ENCODE data around the gene CR2.

CR2 gene

GRCh38 chr1:207454046-207454964 is at the start of gene CR2:
Gene CR2, plus strand, starts transcription at chr1:207454328. Its CDS starts 91 bp downstream, at chr1:207454419.
- H3K4me1 Mint-ChIP-seq (ENCODE audit: low read depth): peaks cover 14% of the 10 kb centered on the region

GRCh38 chr1:207404849-207405525 is 49.1 kb upstream of the CR2 start:
- Mint-ChIP-seq H3K9me3 (ENCODE audit: low read depth) (no peaks in the 10 kb centered on the region), H3K27me3 (no peaks in the 10 kb centered on the region), H3K4me3 (no peak overlapping the region), H3K4me1 (ENCODE audit: low read depth) (peaks cover 5% of the 10 kb centered on the region), H3K36me3 (no peaks in the 10 kb centered on the region), H3K27ac (no peak overlapping the region)

More at GRCh38 chr1:207454046-207454964, at the start of gene CR2:
- Mint-ChIP-seq H3K36me3 (no peaks in the 10 kb centered on the region), H3K27me3 (peaks cover 13% of the 10 kb centered on the region), H3K9me3 (ENCODE audit: low read depth) (no peaks in the 10 kb centered on the region), H3K4me3 (peak within 1 kb of the TSS; percentile 80), H3K27ac (peak within 1 kb of the TSS; percentile 41)

DNA sequence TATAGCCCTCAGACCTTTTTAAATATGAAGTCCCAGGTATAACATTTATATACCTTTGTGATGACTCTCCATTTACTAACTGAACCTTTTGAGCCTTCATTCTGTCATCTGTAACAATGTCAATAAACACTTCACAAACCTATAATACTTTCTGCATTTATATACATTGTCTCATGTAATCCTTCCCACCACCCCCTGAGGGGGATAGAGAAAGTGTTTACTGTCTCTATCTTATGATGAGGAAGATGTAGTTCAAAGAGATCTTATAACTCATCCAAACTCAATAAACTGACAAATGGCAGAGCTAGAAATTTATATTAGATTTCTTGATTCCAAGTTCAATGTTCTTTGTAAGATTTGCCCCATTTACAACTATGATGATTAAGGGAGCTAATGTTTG is 48.3 kb upstream of the CR2 start:
- Mint-ChIP-seq H3K27me3 (no peaks in the 10 kb centered on the region), H3K36me3 (peaks cover 2% of the 10 kb centered on the region), H3K9me3 (ENCODE audit: low read depth) (no peaks in the 10 kb centered on the region), H3K27ac (no peak overlapping the region), H3K4me3 (no peak overlapping the region), H3K4me1 (ENCODE audit: low read depth) (peaks cover 5% of the 10 kb centered on the region)

DNA sequence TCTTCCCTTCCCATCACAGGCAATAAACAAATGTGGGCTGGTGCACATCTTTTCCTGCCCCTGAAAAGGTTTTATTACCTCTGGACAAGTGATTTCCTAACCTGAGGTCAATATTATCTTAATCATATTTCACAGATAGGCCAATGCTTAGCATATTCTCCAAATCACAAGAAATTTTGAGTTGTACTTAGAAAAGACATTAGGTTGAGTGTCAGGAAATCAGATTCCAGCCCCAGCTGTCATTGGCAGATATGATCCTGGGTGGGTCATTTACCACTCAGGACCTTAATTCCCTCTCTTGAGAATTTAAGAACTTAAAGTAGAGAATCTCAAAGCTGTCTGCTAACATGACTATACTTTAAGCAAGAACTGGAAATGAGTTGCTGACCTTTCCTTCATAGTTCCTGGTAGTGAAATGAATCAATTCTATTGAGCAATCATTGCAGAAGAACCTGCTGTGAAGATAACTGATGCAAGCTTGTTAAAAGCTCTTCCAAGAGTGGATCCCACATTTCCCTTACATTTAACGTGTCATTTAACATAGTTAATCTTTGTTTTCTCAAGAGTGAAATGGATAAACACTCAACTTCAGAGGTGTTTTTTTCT is 46.4 kb upstream of the CR2 start:
- Mint-ChIP-seq H3K9me3 (ENCODE audit: low read depth) (no peaks in the 10 kb centered on the region), H3K4me1 (ENCODE audit: low read depth) (peaks cover 16% of the 10 kb centered on the region), H3K27me3 (no peaks in the 10 kb centered on the region), H3K4me3 (no peak overlapping the region), H3K27ac (no peak overlapping the region), H3K36me3 (peaks cover 4% of the 10 kb centered on the region)

DNA sequence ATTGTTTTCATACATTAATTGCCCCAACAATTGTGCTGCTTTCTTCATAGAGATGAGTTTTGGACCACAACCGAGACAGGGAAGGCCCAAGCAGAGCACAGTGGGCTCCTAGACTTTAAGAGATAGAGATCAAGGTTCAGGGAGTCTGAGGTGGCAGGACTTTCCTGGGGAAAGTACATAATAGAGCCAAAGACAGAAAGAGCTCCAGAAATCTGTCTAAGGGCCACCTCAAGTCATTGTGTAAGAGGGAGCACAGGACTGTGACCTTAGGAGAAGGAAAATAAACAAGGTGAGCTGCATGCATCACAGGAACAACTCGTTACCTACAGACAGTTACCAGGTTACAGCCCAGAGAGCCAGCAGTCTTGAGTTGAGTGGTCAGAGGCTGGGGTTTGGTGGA is 41.3 kb upstream of the CR2 start:
- H3K27me3 Mint-ChIP-seq: no peaks in the 10 kb centered on the region
- H3K4me1 Mint-ChIP-seq (ENCODE audit: low read depth): peaks cover 31% of the 10 kb centered on the region
- peak overlapping the region; percentile 57 for H3K4me3 Mint-ChIP-seq
- H3K27ac Mint-ChIP-seq: peak overlapping the region; percentile 91
- peaks cover 4% of the 10 kb centered on the region for H3K36me3 Mint-ChIP-seq
- H3K9me3 Mint-ChIP-seq (ENCODE audit: low read depth): no peaks in the 10 kb centered on the region

- peak overlapping the region; percentile 35 for H3K4me3 Mint-ChIP-seq
- H3K9me3 Mint-ChIP-seq (ENCODE audit: low read depth): peaks cover 2% of the 10 kb centered on the region
- H3K27me3 Mint-ChIP-seq: no peaks in the 10 kb centered on the region
Observed at GRCh38 chr1:207414606-207415108, 39.5 kb upstream of the CR2 start.

DNA sequence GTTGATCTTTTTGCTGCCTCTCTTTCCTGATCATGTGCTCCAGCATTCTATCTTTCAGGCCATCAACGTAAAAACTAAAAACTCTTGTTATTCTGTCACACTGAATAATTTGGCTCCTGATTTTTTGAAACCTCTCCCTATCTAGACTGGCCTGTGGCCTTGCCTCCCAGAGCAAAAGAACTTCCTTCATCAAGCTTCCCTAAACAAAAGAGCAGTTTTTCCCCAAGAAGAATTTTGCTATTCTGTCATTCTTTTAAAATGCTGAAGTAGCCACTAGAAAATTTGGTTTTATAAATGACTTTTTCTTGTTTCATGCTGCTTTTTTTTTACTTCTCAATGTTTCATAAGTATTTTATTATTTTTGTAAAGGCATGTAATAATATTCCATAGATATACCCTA is 37.1 kb upstream of the CR2 start:
- Mint-ChIP-seq H3K36me3 (peaks cover 5% of the 10 kb centered on the region), H3K4me1 (ENCODE audit: low read depth) (peaks cover 26% of the 10 kb centered on the region), H3K27me3 (no peaks in the 10 kb centered on the region), H3K27ac (no peak overlapping the region), H3K9me3 (ENCODE audit: low read depth) (peaks cover 9% of the 10 kb centered on the region), H3K4me3 (no peak overlapping the region)

More at GRCh38 chr1:207414606-207415108, 39.5 kb upstream of the CR2 start:
- peaks cover 31% of the 10 kb centered on the region for H3K4me1 Mint-ChIP-seq (ENCODE audit: low read depth)
- H3K27ac Mint-ChIP-seq: peak overlapping the region; percentile 84
- H3K36me3 Mint-ChIP-seq: peaks cover 4% of the 10 kb centered on the region

DNA sequence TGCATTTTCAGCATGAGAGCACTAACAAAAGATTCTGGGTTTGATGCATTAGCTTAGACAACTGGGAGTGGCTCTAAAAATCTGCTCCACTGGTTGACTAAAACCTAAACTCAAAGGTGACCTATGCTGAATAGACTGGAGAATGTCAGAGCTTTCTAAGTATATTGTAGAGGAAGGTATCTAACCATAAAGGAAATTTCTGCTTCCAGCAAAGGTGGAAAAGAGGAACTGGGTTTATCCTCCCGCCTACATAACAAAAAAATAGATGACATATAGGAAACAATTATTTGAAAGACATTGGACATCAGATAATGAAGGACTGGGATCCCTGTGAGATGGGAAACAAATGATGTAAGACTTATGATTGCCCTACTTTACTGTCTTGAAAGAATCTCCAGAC is 35.8 kb upstream of the CR2 start:
- Mint-ChIP-seq H3K27ac (no peak overlapping the region), H3K9me3 (ENCODE audit: low read depth) (peaks cover 9% of the 10 kb centered on the region), H3K4me1 (ENCODE audit: low read depth) (peaks cover 14% of the 10 kb centered on the region), H3K4me3 (no peak overlapping the region), H3K27me3 (no peaks in the 10 kb centered on the region), H3K36me3 (peaks cover 5% of the 10 kb centered on the region)

- H3K36me3 Mint-ChIP-seq: peaks cover 5% of the 10 kb centered on the region
- no peaks in the 10 kb centered on the region for H3K27me3 Mint-ChIP-seq
- H3K9me3 Mint-ChIP-seq (ENCODE audit: low read depth): peaks cover 9% of the 10 kb centered on the region
- no peak overlapping the region for H3K27ac Mint-ChIP-seq
- no peak overlapping the region for H3K4me3 Mint-ChIP-seq
- peaks cover under 1% of the 10 kb centered on the region for H3K4me1 Mint-ChIP-seq (ENCODE audit: low read depth)
Observed at GRCh38 chr1:207420109-207420508, 34.0 kb upstream of the CR2 start.

DNA sequence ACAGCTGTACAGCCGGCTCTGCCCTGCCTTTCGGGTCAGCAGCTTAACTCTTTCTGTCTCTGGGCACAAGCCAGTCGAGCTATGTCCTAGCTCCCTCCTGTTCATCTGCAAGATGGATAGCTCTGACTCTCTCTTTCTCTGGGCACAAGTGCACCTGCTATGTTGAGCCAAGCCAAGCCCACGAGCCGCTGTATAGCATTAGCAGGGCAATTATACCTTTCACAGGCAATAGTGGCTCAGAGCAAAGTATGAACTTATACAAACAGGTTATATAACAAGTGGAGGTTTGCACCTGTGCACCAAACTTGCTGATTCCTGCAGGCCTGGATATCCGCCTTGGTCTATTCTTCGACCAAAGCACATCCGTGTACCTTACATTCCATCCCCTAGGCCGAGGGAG is 33.0 kb upstream of the CR2 start:
- Mint-ChIP-seq H3K27me3 (no peaks in the 10 kb centered on the region), H3K4me3 (no peak overlapping the region), H3K36me3 (peaks cover 5% of the 10 kb centered on the region), H3K9me3 (ENCODE audit: low read depth) (peaks cover 9% of the 10 kb centered on the region), H3K4me1 (ENCODE audit: low read depth) (no peaks in the 10 kb centered on the region), H3K27ac (no peak overlapping the region)

DNA sequence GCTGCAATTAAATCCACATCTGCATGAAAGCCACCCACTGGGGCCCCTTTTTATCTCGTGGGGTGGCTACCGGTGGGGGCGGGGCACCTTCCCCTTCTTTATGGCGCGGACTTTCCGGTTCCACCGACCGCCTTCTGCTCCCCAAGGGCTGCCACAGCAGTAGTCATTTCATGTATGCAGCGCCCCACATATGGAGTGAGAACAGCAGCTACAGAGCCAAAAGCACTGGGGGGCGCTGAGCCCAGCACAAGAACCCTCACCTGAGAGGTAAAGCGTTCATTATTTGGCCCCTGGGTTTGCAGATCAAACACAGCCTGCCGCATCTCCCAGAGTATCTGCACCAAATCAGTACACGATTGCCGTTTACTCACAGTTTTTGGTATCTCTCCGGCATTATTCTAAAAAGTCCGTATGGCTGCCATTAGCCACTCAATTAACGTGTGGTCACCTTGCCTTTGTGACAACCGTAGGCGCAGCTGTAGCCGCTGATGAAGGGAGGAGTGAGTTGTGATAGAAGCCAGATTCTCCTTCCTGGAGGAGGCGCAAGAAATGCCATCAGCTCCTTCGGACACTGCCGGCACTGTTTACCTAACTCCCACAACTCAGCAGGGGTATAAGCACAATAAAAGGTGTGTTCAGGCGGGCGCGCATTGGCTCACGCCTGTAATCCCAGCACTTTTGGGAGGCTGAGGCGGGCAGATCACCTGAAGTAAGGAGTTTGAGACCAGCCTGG is 30.4 kb upstream of the CR2 start:
- Mint-ChIP-seq H3K27ac (no peak overlapping the region), H3K4me1 (ENCODE audit: low read depth) (no peaks in the 10 kb centered on the region), H3K9me3 (ENCODE audit: low read depth) (peaks cover 9% of the 10 kb centered on the region), H3K27me3 (no peaks in the 10 kb centered on the region), H3K4me3 (no peak overlapping the region), H3K36me3 (peaks cover 5% of the 10 kb centered on the region)

- Mint-ChIP-seq H3K27me3 (peaks cover 2% of the 10 kb centered on the region), H3K27ac (no peak overlapping the region), H3K4me1 (ENCODE audit: low read depth) (no peaks in the 10 kb centered on the region), H3K36me3 (peaks cover 5% of the 10 kb centered on the region), H3K4me3 (no peak overlapping the region), H3K9me3 (ENCODE audit: low read depth) (peaks cover 7% of the 10 kb centered on the region)
Observed at GRCh38 chr1:207424570-207425131, 29.5 kb upstream of the CR2 start.

DNA sequence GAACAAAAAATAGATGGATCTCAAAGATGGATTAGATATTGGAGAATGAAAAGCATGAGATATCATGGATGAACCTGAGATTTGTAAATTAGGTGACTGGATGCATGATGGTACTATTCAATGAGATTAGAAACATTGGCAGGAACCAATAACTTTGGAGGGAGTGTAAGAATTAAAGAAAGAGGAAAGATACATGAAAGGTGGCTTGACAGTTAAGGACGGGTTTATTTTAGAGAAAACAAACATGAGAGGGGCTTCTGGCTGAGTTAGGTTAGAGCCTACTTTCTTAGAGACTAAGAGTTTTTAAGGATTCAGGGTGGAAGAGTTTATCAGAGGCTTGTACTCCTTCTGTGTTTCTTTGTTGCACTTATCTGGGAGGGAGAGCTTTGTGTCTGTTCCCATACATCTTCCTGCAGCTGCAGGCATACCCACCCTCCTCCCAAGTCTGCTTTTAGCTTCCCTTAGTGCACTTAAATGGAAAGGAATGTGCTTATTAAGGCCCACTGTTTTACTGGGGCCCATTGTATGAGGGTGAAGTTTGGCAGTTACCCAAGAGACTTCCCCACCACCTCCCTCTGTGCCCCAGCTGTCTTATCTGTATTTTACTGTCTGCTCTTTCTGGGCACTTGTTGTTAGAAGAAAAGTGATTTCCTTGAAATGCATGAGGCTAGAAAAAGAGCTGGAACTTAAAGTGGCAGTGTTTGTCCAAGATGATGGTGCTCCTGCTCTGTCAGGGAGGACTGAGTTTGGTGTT is 26.1 kb upstream of the CR2 start:
- Mint-ChIP-seq H3K27ac (no peak overlapping the region), H3K27me3 (peaks cover 2% of the 10 kb centered on the region), H3K4me3 (no peak overlapping the region), H3K9me3 (ENCODE audit: low read depth) (no peaks in the 10 kb centered on the region), H3K36me3 (no peaks in the 10 kb centered on the region), H3K4me1 (ENCODE audit: low read depth) (no peaks in the 10 kb centered on the region)

GRCh38 chr1:207428783-207429182 is 25.3 kb upstream of the CR2 start:
- Mint-ChIP-seq H3K36me3 (no peaks in the 10 kb centered on the region), H3K4me3 (no peak overlapping the region), H3K27me3 (peaks cover 2% of the 10 kb centered on the region), H3K27ac (no peak overlapping the region), H3K9me3 (ENCODE audit: low read depth) (no peaks in the 10 kb centered on the region), H3K4me1 (ENCODE audit: low read depth) (no peaks in the 10 kb centered on the region)

All from activated naive CD8-positive, alpha-beta T cell (primary cell).